Breast epithelium (tissue), 4 donors: ENCODE measurements around the gene AMFR. TPM values are rescaled to one million over a fixed set of nuclear protein-coding genes. Genes with fewer than 3 reads are reported as not detected.

Experiments
- DNase-seq, 2 donors: peaks; one replicate each; pipeline ENCODE4 v3.0.0-alpha.2; 2019; ENCODE audit warnings: low spot score in 2 of 2
- H3K27ac ChIP-seq, 2 donors: fragments of 200-600 bp; sonication (generic) in 1 of 2; one replicate each; pipeline ENCODE4 v1.5.1; 2016 to 2019; ENCODE audit warnings: mild to moderate bottlenecking in 1 of 2
- H3K27me3 ChIP-seq, 2 donors: fragments of 200-600 bp; sonication (generic) in 1 of 2; one replicate each; pipeline versions ENCODE4 v1.5.1 to v1.6.0; 2017 to 2019; ENCODE audit warnings: control low read depth in 1 of 2, mild to moderate bottlenecking in 1 of 2
- H3K36me3 ChIP-seq: fragments of 200-600 bp; one replicate; pipeline ENCODE4 v1.5.1; 2019
- H3K4me1 ChIP-seq, 2 donors: fragments of 200-600 bp; sonication (generic); one replicate each; pipeline ENCODE4 v1.5.1; 2016 to 2019; ENCODE audit warnings: control low read depth in 1 of 2
- H3K4me3 ChIP-seq, 3 donors: fragments of 200-600 bp; sonication (generic); 1 replicate in 2 of 3; 2 replicates in 1 of 3; pipeline ENCODE4 v1.5.1; 2016 to 2019; ENCODE audit warnings: mild to moderate bottlenecking in 3 of 3, moderate library complexity in 2 of 3
- H3K9me3 ChIP-seq, 2 donors: fragments of 200-600 bp; sonication (generic) in 1 of 2; one replicate each; pipeline ENCODE4 v1.5.1; 2016 to 2019; ENCODE audit warnings: control low read depth in 1 of 2
- CTCF ChIP-seq, 3 donors: fragments of 450-650 bp; IDR thresholded peaks; one replicate each; pipeline ENCODE4 v1.5.1; 2016 to 2017; ENCODE audit warnings: antibody characterized with exemption in 3 of 3, mild to moderate bottlenecking in 3 of 3, moderate library complexity in 3 of 3
- POLR2A ChIP-seq: fragments of 450-650 bp; IDR thresholded peaks from one replicate; pipeline ENCODE4 v1.6.1; 2016; ENCODE audit warnings: antibody characterized with exemption, mild to moderate bottlenecking, moderate library complexity
- POLR2AphosphoS5 ChIP-seq, 3 donors: sonication (generic); formaldehyde crosslinking; IDR thresholded peaks; one replicate each; pipeline ENCODE4 v1.6.1; 2017; ENCODE audit warnings: antibody characterized with exemption in 3 of 3
- intact Hi-C: fragments of 100-400 bp; cut with DNase I; formaldehyde crosslinking; loops from one replicate; pipeline ENCODE4 v1.15.1; 2023; ENCODE audit warnings: low total_unique reads
- total RNA-seq, 3 donors: library from RNA; depleted of rRNA; stranded (reverse); fragments of >200 nt; gene quantifications; one replicate each; pipeline ENCODE4 v1.1.0, GENCODE V29; 2016

Gene AMFR
- total RNA-seq, 3 donors from 2014 or later, result 156 to 205 (median 188) TPM

DNA sequence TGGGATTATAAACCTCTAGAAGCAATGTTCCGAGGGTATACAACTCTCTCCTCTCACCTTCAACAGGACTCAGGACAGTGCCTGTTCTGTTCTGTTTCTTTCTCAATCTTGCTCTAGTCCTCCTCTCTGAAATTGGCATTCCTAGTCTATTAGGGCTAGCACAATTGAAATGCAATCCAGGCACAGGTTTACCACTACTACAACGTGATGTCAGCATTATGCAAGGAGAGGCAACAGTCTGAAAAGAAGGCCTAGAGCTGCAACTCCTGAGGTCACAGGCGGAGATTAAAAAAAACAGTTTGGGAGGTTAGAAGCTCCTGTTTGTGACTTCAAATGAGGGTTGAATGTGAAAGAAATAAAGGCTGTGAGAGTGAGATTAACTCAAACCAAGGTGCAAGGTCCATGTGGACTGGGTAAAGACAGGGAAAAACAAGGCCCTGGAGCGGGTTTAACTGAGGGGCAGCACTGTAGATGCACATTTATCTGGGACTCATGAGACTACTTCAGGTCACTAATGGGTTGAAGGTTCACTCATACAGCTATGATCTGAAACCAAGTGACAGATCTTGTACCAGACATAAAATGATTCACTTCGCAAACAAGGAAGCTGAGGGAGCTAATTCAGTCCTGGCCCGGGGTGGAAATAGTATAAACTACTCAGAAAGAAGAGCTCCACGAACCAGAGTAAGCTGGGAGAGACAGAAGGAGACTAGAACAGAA is 16.8 kb downstream of the AMFR start:
- intact Hi-C loops, result no loop called here
- Histone ChIP-seq H3K27ac (peak overlapping the region in 1 of 2 donors; percentile 21), H3K4me1 (no peaks in the 10 kb centered on the region), H3K36me3 (no peaks in the 10 kb centered on the region), H3K9me3 (no peaks in the 10 kb centered on the region), H3K27me3 (no peaks in the 10 kb centered on the region), H3K4me3 (no peak overlapping the region)
- TF ChIP-seq POLR2AphosphoS5 (IDR thresholded peaks at IDR 0.05) (no peak), CTCF (IDR thresholded peaks at IDR 0.05) (no peak), POLR2A (no peak)
- DNase-seq, result no peak

GRCh38 chr16:56405977-56406672 is 19.2 kb downstream of the AMFR start:
- TF ChIP-seq POLR2A (no peak), CTCF (IDR thresholded peaks at IDR 0.05) (no peak), POLR2AphosphoS5 (IDR thresholded peaks at IDR 0.05) (no peak)
- intact Hi-C loops, result no loop called here
- H3K4me1 ChIP-seq, result no peaks in the 10 kb centered on the region
- H3K27ac ChIP-seq, result no peak overlapping the region
- no peaks in the 10 kb centered on the region for H3K9me3 ChIP-seq
- DNase-seq, result no peak
- no peaks in the 10 kb centered on the region for H3K27me3 ChIP-seq
- no peak overlapping the region for H3K4me3 ChIP-seq
- no peaks in the 10 kb centered on the region for H3K36me3 ChIP-seq

GRCh38 chr16:56401482-56401881 is 23.9 kb downstream of the AMFR start:
- Histone ChIP-seq H3K36me3 (no peaks in the 10 kb centered on the region), H3K9me3 (no peaks in the 10 kb centered on the region), H3K4me1 (no peaks in the 10 kb centered on the region), H3K27ac (no peak overlapping the region), H3K4me3 (no peak overlapping the region), H3K27me3 (no peaks in the 10 kb centered on the region)
- DNase-seq, result no peak
- intact Hi-C loops, result no loop called here
- no peak for TF ChIP-seq POLR2AphosphoS5 (IDR thresholded peaks at IDR 0.05)
- peak in 1 of 3 donors; percentile 24 for TF ChIP-seq CTCF (IDR thresholded peaks at IDR 0.05)
- TF ChIP-seq POLR2A, result no peak

- Histone ChIP-seq H3K9me3 (no peaks in the 10 kb centered on the region), H3K4me1 (no peaks in the 10 kb centered on the region), H3K27ac (no peak overlapping the region), H3K36me3 (no peaks in the 10 kb centered on the region), H3K27me3 (no peaks in the 10 kb centered on the region), H3K4me3 (no peak overlapping the region)
- DNase-seq, result no peak
- intact Hi-C loops, result no loop called here
- TF ChIP-seq POLR2AphosphoS5 (IDR thresholded peaks at IDR 0.05) (no peak), CTCF (IDR thresholded peaks at IDR 0.05) (no peak), POLR2A (no peak)
These were observed 24.9 kb downstream of the AMFR start for GRCh38 chr16:56400458-56400857.

- Histone ChIP-seq H3K27ac (no peak overlapping the region), H3K9me3 (no peaks in the 10 kb centered on the region), H3K27me3 (no peaks in the 10 kb centered on the region), H3K4me3 (no peak overlapping the region), H3K36me3 (no peaks in the 10 kb centered on the region), H3K4me1 (no peaks in the 10 kb centered on the region)
- intact Hi-C loops, result no loop called here
- DNase-seq, result no peak
- TF ChIP-seq CTCF (IDR thresholded peaks at IDR 0.05) (no peak), POLR2A (no peak), POLR2AphosphoS5 (IDR thresholded peaks at IDR 0.05) (no peak)
These were observed 25.9 kb downstream of the AMFR start for GRCh38 chr16:56399486-56399885.
